Omental fat pad (tissue), 4 donors: ENCODE results near the gene MYD88. TPM values are rescaled to one million over a fixed set of nuclear protein-coding genes. Genes with fewer than 3 reads are reported as not detected.

Experiments used
- ATAC-seq: fragments of 150-250 bp; one replicate; pipeline ENCODE4 v1.9.1; 2016; ENCODE audit warnings: mild to moderate bottlenecking, moderate library complexity; ENCODE audit not compliant: low FRiP score
- DNase-seq: peaks from one replicate; pipeline ENCODE4 v3.0.0-alpha.2; 2019; ENCODE audit warnings: low spot score
- total RNA-seq, 4 donors: library from RNA; depleted of rRNA; stranded (reverse); fragments of >200 nt; gene quantifications; one replicate each; pipeline ENCODE4 v1.1.0, GENCODE V29; 2016
- TF ChIP-seq, protein P1 (sequence below), 3 donors: fragments of 450-650 bp; IDR thresholded peaks; one replicate each; pipeline ENCODE4 v1.5.1; 2016 to 2017; ENCODE audit warnings: antibody characterized with exemption in 3 of 3, mild to moderate bottlenecking in 3 of 3, moderate library complexity in 2 of 3

Gene MYD88
- total RNA-seq, 4 donors from 2014 or later, result 37.6 to 78.0 (median 53.6) TPM

- TF ChIP-seq, protein P1, sequence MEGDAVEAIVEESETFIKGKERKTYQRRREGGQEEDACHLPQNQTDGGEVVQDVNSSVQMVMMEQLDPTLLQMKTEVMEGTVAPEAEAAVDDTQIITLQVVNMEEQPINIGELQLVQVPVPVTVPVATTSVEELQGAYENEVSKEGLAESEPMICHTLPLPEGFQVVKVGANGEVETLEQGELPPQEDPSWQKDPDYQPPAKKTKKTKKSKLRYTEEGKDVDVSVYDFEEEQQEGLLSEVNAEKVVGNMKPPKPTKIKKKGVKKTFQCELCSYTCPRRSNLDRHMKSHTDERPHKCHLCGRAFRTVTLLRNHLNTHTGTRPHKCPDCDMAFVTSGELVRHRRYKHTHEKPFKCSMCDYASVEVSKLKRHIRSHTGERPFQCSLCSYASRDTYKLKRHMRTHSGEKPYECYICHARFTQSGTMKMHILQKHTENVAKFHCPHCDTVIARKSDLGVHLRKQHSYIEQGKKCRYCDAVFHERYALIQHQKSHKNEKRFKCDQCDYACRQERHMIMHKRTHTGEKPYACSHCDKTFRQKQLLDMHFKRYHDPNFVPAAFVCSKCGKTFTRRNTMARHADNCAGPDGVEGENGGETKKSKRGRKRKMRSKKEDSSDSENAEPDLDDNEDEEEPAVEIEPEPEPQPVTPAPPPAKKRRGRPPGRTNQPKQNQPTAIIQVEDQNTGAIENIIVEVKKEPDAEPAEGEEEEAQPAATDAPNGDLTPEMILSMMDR (IDR thresholded peaks at IDR 0.05), result no peak
- DNase-seq (no peak), ATAC-seq (no peak)
These were observed 25.6 kb downstream of the MYD88 start for GRCh38 chr3:38163841-38164642.

DNA sequence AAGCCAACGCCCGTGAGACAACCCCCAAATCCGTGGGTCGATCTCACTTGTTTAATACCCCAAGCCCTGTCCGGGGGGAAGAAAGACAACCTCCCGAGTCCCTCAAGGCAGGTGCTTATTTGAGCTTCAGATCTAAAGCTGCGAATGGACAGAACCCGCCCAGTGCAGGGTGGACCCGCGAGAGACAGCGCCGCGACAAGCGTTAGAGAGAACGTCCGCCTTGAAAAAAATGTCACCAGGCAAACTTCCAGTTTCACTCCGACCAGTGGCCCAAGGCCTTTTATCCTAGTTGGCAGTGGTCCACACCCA lies 26.1 kb downstream of the MYD88 start:
- ATAC-seq, result no peak

DNA sequence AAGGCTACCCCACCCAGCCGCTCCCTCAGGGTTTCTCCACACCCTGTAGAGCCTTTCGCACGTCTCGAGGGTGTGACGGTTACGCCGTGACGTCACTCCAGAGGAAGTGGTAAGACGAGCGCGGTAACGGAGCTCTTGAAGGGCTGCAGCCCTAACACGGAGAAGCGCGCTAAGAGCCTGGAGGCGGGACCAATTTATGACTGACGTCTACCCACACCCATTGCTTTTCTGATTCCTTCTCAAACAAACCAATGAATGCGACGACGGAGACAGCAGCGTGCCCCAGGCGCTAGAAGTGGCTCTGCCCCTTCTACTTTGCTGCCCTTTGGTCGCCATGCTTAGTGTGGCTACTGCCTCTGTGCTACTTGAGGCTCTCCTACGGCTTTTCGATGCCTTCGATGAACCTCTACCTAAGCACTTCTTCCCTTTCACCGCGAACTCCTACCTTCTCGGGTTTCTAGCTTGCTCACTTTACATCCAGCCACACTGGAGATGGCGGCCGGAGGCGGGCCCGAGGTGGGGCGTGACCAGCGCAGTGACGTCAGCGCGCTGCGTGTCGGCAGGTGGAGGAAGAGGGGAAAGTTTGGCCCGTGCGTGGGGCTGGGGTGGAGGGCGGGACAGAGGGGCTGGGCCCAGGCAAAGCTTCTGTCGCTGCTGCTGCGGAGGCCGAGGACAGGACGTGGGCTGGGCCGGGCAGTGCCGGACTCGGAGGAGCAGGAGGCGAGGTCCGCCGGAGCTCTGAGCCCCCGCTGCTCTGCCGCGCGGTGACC lies 26.7 kb downstream of the MYD88 start, which contains the start of gene OXSR1:
OXSR1 (plus strand) TSS at position 586 of the 770 bp plus-strand sequence. CDS start 340 bp downstream, outside the sequence.
- TF ChIP-seq, protein P1 (IDR thresholded peaks at IDR 0.05), result no peak
- DNase-seq, result peak; percentile 99
- peak; percentile 99 for ATAC-seq

More for the DNA sequence above, 26.1 kb downstream of the MYD88 start:
- DNase-seq, result no peak
- TF ChIP-seq, protein P1 (IDR thresholded peaks at IDR 0.05), result no peak

DNA sequence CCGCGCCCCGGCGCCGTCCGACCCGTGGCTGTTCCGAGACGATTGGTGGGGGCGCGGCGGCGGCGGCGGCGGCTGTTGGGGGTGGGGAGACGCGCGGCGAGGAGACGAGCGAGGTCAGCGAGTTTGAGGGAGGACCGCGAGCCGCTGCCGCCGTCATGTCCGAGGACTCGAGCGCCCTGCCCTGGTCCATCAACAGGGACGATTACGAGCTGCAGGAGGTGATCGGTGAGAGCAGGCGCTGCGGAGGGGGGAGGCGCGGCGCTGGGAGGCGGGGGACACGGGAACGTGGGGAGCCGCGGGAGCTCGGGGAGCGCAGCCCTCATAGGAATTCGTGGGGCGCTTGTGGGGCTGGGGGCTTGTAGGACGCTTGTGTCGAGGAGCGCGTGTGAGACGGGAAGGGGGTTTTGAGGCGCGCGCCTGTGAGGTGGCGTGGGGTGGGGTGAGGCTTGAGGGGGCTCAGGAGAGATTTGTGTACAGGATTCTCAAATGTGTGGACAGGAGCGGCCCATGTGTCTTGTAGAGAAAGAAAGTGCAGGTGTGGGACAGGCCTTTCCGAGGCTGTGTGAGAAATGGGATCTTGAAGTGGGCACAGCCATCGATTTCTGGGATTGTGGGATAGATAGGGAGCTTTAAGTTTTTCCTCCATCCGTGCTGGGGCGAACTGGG lies 27.4 kb downstream of the MYD88 start:
- TF ChIP-seq, protein P1 (IDR thresholded peaks at IDR 0.05), result no peak
- ATAC-seq (peak; percentile 20), DNase-seq (no peak)

DNA sequence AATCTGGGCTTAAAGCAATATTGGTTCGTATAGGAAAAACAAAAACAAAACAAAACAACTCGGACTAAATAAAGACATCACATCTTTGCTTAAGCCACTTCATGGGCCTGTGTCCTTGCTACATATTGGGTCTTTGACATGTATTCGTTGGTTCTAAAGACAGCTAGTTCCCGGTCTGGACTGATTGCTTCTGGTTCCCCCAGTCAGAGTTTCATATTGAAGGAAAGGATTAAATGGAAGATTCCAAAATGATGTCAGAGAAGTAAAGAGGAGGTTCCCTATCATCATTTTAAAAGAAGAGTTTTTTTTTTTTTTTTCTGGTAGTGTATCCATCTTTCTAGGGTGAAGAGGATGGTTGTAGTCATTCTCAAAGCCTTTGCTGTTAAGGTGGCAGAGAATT lies 29.1 kb downstream of the MYD88 start:
- ATAC-seq, result no peak
- DNase-seq, result no peak
- TF ChIP-seq, protein P1 (IDR thresholded peaks at IDR 0.05), result no peak

- DNase-seq (no peak), ATAC-seq (no peak)
- TF ChIP-seq, protein P1 (IDR thresholded peaks at IDR 0.05), result no peak
These were observed 29.9 kb downstream of the MYD88 start for GRCh38 chr3:38168151-38169026.
